Natural killer cell (primary cell): ENCODE measurements around the gene SLC27A4. TPM values are rescaled to one million over a fixed set of nuclear protein-coding genes. Genes with fewer than 3 reads are reported as not detected.

Experiments
- ATAC-seq, 3 donors: fragments of 150-1000 bp in 2 of 3; fragments of 200-7000 bp in 1 of 3; cut with Tn5 transposase; 1 replicate in 1 of 3; 2 replicates in 2 of 3; pipeline ENCODE4 v1.10.0; 2021; ENCODE audit warnings: mild to moderate bottlenecking in 2 of 3, moderate library complexity in 2 of 3
- DNase-seq, 2 donors: peaks; one replicate each; pipeline versions ENCODE4 v3.0.0 to v3.0.0-alpha.2; 2013 to 2021; ENCODE audit warnings: mixed read lengths in 1 of 2
- H3K27ac ChIP-seq: one replicate; pipeline ENCODE4 v1.5.1; 2013; ENCODE audit warnings: mild to moderate bottlenecking, low read length
- H3K27me3 ChIP-seq: one replicate; pipeline ENCODE4 v1.6.1; 2013; ENCODE audit warnings: low read length; ENCODE audit not compliant: control insufficient read depth, insufficient read depth
- H3K36me3 ChIP-seq: one replicate; pipeline ENCODE4 v1.6.1; 2013; ENCODE audit warnings: low read length; ENCODE audit not compliant: control insufficient read depth, insufficient read depth
- H3K4me1 ChIP-seq: one replicate; pipeline ENCODE4 v1.6.1; 2013; ENCODE audit warnings: low read length; ENCODE audit not compliant: control insufficient read depth, insufficient read depth
- H3K4me3 ChIP-seq: one replicate; pipeline ENCODE4 v1.5.1; 2013; ENCODE audit warnings: low read length
- H3K9me3 ChIP-seq: one replicate; pipeline ENCODE4 v1.6.1; 2013; ENCODE audit warnings: low read length; ENCODE audit not compliant: control insufficient read depth, insufficient read depth
- H3K27ac Mint-ChIP-seq, 2 donors: one replicate each; pipeline ENCODE4 v1.8.0; 2022; ENCODE audit warnings: mild to moderate bottlenecking in 2 of 2, mixed read lengths in 2 of 2, moderate library complexity in 1 of 2
- H3K27me3 Mint-ChIP-seq, 2 donors: one replicate each; pipeline ENCODE4 v1.8.0; 2022; ENCODE audit warnings: low read depth in 2 of 2, mixed read lengths in 2 of 2
- H3K36me3 Mint-ChIP-seq: one replicate; pipeline ENCODE4 v1.8.0; 2022; ENCODE audit warnings: mixed read lengths
- H3K4me1 Mint-ChIP-seq, 2 donors: one replicate each; pipeline ENCODE4 v1.8.0; 2022; ENCODE audit warnings: mixed read lengths in 2 of 2
- H3K4me3 Mint-ChIP-seq: one replicate; pipeline ENCODE4 v1.8.0; 2022; ENCODE audit warnings: mild to moderate bottlenecking, moderate library complexity, mixed read lengths
- H3K9me3 Mint-ChIP-seq, 2 donors: one replicate each; pipeline ENCODE4 v1.8.0; 2022; ENCODE audit warnings: mixed read lengths in 2 of 2
- CTCF ChIP-seq: fragments of 200-600 bp; IDR thresholded peaks from one replicate; pipeline ENCODE4 v1.8.0; 2022; ENCODE audit warnings: antibody characterized with exemption
- WGBS: methylation state at CpG from one replicate; pipeline ENCODE4 v1.1.7; 2013; ENCODE audit warnings: missing lambda C conversion rate; ENCODE audit not compliant: insufficient coverage; 5-methylcytosine and 5-hydroxymethylcytosine counted together
- intact Hi-C: fragments of 100-400 bp; cut with micrococcal nuclease; formaldehyde crosslinking; loops from one replicate; pipeline ENCODE4 v1.14.2; 2022
- total RNA-seq, 4 donors: library from RNA; stranded (reverse); fragments of 120-200 nt in 1 of 4; gene quantifications; one replicate each; pipeline versions ENCODE4 v1.2.3 to v1.2.4, GENCODE V29; 2013 to 2022

SLC27A4 gene
- total RNA-seq, 3 donors from 2014 or later (not counting 1 experiment from before 2014, with no cell fraction given): 7.7 to 12.3 (median 11.2) TPM

GRCh38 chr9:128369024-128369706, 28.8 kb downstream of the SLC27A4 start:
- Mint-ChIP-seq H3K9me3 (no peaks in the 10 kb centered on the region), H3K4me1 (peaks cover 25 to 29% of the 10 kb centered on the region in 2 donors), H3K27ac (no peak overlapping the region), H3K4me3 (no peak overlapping the region), H3K36me3 (no peaks in the 10 kb centered on the region), H3K27me3 (peaks cover 0 to 9% of the 10 kb centered on the region in 2 donors)
- no peak for TF ChIP-seq CTCF
- intact Hi-C loops: no loop called here
- Histone ChIP-seq H3K36me3 (no peaks in the 10 kb centered on the region), H3K27ac (no peak overlapping the region), H3K27me3 (no peaks in the 10 kb centered on the region), H3K4me1 (peaks cover 29% of the 10 kb centered on the region), H3K9me3 (no peaks in the 10 kb centered on the region), H3K4me3 (no peak overlapping the region)
- ATAC-seq: no peak
- no peak for DNase-seq
- WGBS: 96% methylated on average over 9 of the region's 9 CpGs

- Histone ChIP-seq H3K27ac (peak overlapping the region; percentile 82), H3K4me1 (peaks cover 21% of the 10 kb centered on the region), H3K9me3 (no peaks in the 10 kb centered on the region), H3K4me3 (peak overlapping the region; percentile 72), H3K27me3 (no peaks in the 10 kb centered on the region), H3K36me3 (peaks cover 2% of the 10 kb centered on the region)
- intact Hi-C loops: no loop called here
- Mint-ChIP-seq H3K4me1 (peaks cover 25 to 29% of the 10 kb centered on the region in 2 donors), H3K4me3 (peak overlapping the region; percentile 96), H3K36me3 (no peaks in the 10 kb centered on the region), H3K27ac (peak overlapping the region; percentile 96 to 99), H3K27me3 (peaks cover 0 to 5% of the 10 kb centered on the region in 2 donors), H3K9me3 (no peaks in the 10 kb centered on the region)
- ATAC-seq (no peak), DNase-seq (no peak)
- no peak for TF ChIP-seq CTCF
Measured at GRCh38 chr9:128370367-128370751, 30.0 kb downstream of the SLC27A4 start.

- Mint-ChIP-seq H3K4me1 (peaks cover 29 to 30% of the 10 kb centered on the region in 2 donors), H3K27me3 (peaks cover 0 to 2% of the 10 kb centered on the region in 2 donors), H3K4me3 (peak within 1 kb of the TSS; percentile 96), H3K27ac (peak within 1 kb of the TSS; percentile 96 to 99), H3K9me3 (no peaks in the 10 kb centered on the region), H3K36me3 (no peaks in the 10 kb centered on the region)
- Histone ChIP-seq H3K9me3 (no peaks in the 10 kb centered on the region), H3K27me3 (no peaks in the 10 kb centered on the region), H3K4me3 (peak within 1 kb of the TSS; percentile 72), H3K36me3 (peaks cover 2% of the 10 kb centered on the region), H3K4me1 (peaks cover 21% of the 10 kb centered on the region), H3K27ac (peak within 1 kb of the TSS; percentile 82)
- TF ChIP-seq CTCF: no peak
- DNase-seq (peak; percentile 95 to 98), ATAC-seq (peak; percentile 94 to 99 (median 96))
- WGBS: under 1% methylated on average over 55 of the region's 55 CpGs
- intact Hi-C loops: loop anchor here (1.0 kb wide), 1 partner anchor 49 kb away; the partner anchor contains the start of genes COQ4 and TRUB2
Measured at GRCh38 chr9:128370752-128371629, 30.7 kb downstream of the SLC27A4 start, which contains the start of gene URM1. Gene URM1 (plus strand): TSS chr9:128371374. CDS start chr9:128371381, 7 bp downstream.
